ENCODE measurements around the gene LARP1B.
"Not testable (repeated sequence)": the region's sequence is repeated elsewhere in the genome, so short reads cannot be mapped to it uniquely, and the experiment has no call there.

GRCh38 chr4:128055441-128056206, 5.5 kb upstream of the LARP1B start:
- TF ChIP-seq MXI1 (conservative IDR thresholded peaks at IDR 0.05; ENCODE audit: poor library complexity, severe bottlenecking) = not testable (repeated sequence)
- TF ChIP-seq, protein P1, sequence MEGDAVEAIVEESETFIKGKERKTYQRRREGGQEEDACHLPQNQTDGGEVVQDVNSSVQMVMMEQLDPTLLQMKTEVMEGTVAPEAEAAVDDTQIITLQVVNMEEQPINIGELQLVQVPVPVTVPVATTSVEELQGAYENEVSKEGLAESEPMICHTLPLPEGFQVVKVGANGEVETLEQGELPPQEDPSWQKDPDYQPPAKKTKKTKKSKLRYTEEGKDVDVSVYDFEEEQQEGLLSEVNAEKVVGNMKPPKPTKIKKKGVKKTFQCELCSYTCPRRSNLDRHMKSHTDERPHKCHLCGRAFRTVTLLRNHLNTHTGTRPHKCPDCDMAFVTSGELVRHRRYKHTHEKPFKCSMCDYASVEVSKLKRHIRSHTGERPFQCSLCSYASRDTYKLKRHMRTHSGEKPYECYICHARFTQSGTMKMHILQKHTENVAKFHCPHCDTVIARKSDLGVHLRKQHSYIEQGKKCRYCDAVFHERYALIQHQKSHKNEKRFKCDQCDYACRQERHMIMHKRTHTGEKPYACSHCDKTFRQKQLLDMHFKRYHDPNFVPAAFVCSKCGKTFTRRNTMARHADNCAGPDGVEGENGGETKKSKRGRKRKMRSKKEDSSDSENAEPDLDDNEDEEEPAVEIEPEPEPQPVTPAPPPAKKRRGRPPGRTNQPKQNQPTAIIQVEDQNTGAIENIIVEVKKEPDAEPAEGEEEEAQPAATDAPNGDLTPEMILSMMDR (IDR thresholded peaks at IDR 0.05; ENCODE audit: poor library complexity, severe bottlenecking) = not testable (repeated sequence)
